ENCODE measurements around the gene BEND6.

BEND6 gene, protein sequence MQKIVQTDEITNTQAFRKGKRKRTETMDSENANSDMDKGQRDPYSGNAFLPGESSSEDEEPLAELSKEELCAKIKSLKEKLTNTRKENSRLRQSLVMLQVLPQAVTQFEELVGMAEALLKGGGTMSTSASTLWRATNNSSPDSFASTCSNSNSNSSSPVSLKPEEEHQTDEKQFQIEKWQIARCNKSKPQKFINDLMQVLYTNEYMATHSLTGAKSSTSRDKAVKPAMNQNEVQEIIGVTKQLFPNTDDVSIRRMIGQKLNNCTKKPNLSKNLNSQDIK

DNA sequence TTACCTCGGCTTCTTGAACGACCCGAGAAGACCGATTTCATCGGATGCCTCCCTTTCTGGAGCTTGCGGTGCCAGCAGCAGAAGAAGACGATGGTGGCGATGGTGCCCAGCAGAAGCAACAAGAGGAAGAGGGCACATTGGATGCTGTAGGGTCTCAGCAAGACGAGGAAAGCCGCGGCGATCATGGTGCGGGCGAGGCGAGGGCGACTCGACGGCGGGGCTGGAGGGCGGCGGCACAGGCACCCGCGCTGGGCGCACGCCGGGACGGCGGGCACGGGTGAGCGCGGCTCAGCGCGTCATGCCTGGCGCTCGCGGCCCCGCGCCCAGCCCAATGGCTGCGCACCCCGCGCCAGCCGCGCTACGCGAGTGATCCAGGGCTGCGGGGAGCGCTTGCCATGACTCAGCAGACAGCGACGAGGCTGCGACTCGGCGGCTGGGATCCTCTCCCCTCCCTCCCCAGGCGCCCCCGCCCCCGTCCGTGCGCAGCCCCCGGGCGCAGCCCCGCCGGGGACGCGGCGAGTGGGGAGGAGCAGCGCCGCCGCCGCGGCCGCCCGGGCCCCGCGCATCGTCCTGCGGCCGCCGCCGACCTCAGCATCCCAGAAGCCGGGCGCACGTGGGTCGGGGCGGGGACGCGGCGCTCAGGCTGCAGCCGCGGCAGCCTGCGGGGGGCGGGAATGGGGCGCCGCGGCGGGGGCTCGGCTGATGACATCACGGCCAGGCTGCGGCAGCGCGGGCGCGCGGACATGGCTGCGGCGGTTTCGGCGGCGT is at the start of gene BEND6:
BEND6 (plus strand) TSS at position 705 of the 768 bp plus-strand sequence. CDS start 26,704 bp downstream, outside the sequence.
- peaks cover 1% of the 10 kb centered on the region for H3K36me3 Mint-ChIP-seq (ENCODE audit: low read depth)
- H3K9me3 Mint-ChIP-seq, result no peaks in the 10 kb centered on the region
- H3K27ac Mint-ChIP-seq, result peak within 1 kb of the TSS; percentile 70
- H3K4me1 Mint-ChIP-seq (ENCODE audit: low read depth), result peaks cover 16% of the 10 kb centered on the region
- peaks cover 73% of the 10 kb centered on the region for H3K27me3 Mint-ChIP-seq (ENCODE audit: low read depth)
- H3K4me3 Mint-ChIP-seq, result peak within 1 kb of the TSS; percentile 93

DNA sequence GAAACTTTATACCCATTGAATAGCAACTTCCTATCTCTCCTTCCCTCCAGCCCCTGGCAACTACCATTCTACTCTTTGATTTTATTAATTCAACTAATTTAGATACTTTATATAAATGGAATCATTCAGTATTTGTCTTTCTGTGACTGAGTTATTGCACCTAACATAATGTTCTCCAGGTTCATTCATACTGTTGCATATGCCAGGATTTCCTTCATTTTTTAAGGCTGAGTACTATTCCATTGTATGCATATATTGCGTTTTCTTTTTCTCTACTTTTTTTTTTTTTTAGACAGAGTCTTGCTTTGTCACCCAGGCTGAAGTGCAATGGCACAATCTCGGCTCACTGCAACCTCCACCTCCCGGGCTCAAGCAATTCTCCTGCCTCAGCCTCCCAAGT is 49.5 kb upstream of the BEND6 start:
- Mint-ChIP-seq H3K27ac (no peak overlapping the region), H3K4me1 (ENCODE audit: low read depth) (no peaks in the 10 kb centered on the region), H3K9me3 (no peaks in the 10 kb centered on the region), H3K4me3 (no peak overlapping the region), H3K27me3 (ENCODE audit: low read depth) (peaks cover 38% of the 10 kb centered on the region), H3K36me3 (ENCODE audit: low read depth) (no peaks in the 10 kb centered on the region)

DNA sequence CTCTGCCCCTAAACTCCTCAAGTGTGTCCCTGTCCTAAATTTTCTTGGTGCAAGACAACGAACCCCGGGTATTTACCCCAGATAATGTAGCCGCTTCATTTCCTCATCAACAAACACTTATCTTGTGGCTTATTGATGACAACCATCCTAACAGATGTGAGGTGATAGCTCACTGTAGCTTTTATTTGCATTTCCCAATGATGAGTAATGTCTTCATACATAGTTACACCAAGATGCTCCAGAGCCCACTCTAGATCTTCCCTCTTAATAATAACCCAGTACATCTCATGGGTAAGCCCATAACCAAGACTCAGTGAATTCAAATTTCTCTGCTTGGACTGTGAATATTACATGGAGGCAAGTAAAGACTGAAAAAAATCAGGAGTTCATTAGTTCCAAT is 48.2 kb upstream of the BEND6 start:
- Mint-ChIP-seq H3K4me1 (ENCODE audit: low read depth) (no peaks in the 10 kb centered on the region), H3K4me3 (no peak overlapping the region), H3K9me3 (no peaks in the 10 kb centered on the region), H3K27ac (no peak overlapping the region), H3K36me3 (ENCODE audit: low read depth) (no peaks in the 10 kb centered on the region), H3K27me3 (ENCODE audit: low read depth) (peaks cover 37% of the 10 kb centered on the region)

DNA sequence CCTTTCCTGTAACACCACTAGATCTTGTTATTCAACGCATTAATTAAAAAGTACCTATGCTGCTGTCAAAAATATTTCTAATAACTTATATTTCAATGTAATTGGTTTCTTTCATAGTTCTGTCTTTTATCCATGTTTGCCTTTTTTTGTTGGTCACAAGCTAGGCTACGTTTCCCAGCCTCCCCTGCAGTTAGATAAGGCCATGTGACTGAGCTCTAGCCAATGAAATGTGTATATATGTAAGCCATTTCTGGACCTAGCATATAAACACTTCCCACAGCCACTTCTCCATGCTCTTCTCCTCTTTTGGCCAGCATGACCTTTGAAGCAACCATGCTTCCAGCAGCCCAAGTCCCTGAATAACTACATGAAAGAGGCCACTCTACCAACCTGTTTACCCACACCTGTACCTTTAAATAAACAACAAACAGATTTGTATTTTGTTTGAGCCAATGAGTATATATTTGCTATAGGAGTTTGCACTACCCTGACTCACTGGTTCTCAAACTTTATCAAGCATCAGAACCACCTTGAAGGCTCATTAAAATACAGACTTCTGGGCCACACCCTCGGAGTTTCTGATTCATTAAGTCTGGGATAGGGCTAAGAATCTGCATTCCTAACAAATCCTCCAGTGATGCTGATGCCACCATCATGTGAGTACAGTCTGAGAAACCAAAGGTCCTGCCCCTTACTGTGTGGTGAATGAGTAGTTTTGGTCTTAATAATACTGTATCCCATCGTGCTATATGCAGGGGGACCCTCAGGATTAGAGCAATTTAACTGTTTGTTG is 45.6 kb upstream of the BEND6 start:
- Mint-ChIP-seq H3K27me3 (ENCODE audit: low read depth) (peaks cover 39% of the 10 kb centered on the region), H3K36me3 (ENCODE audit: low read depth) (no peaks in the 10 kb centered on the region), H3K27ac (no peak overlapping the region), H3K4me3 (no peak overlapping the region), H3K4me1 (ENCODE audit: low read depth) (no peaks in the 10 kb centered on the region), H3K9me3 (no peaks in the 10 kb centered on the region)

DNA sequence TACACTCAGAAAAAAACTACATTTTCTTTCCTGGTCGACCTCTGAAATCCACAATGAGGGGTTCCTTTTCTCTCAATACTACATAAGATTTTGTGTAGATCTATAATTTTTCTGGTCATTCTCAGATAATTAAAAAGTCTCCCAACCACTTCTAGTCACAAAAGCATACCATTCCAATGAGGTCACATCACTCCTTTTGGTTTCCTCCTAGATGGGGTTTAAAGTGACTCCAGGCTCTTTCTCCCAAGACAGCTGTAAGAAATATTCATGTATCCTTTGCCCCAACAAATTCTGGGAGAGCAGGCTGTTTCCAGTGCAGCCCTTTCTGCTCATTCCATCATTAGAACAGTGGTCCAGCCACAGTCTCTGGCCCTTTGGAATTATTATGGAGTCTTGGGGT is 43.1 kb upstream of the BEND6 start:
- no peaks in the 10 kb centered on the region for H3K9me3 Mint-ChIP-seq
- H3K36me3 Mint-ChIP-seq (ENCODE audit: low read depth), result no peaks in the 10 kb centered on the region
- no peaks in the 10 kb centered on the region for H3K4me1 Mint-ChIP-seq (ENCODE audit: low read depth)
- H3K27ac Mint-ChIP-seq, result no peak overlapping the region
- peaks cover 18% of the 10 kb centered on the region for H3K27me3 Mint-ChIP-seq (ENCODE audit: low read depth)
- H3K4me3 Mint-ChIP-seq, result no peak overlapping the region

DNA sequence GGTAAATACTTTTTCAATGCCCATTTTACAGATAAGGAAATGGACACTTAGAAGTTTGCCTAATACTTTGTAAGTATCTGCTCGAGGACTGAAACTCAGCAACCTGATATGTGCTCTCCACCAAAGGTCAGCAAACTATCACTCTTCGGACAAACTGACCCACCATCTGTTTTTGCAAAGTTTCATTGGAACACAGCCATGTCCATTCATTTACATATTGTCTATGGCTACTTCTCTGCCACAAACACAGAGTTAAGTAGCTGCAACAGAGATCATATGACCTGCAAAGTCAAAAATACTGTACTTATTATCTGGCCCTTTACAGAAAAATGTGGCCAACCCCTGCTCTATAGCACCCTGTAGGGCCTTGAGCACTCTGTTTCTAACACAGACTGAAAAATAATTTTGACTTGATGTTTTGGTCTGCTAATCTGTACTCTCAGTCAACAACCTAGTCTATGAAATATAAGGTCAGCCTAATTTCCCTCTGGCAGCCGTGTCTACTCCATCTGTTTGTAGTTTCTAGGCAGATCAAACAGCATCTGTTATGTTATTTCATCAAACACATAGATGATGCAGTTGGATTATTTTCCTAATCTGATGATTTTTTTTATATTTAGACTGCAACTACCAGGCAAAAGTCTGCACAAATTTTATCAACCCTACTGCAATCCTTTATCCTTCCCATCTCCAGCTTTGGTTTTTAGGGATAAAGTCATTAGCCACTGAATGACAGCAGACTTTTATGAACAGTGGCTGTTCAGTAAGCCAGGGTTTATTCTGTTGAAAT is 41.4 kb upstream of the BEND6 start:
- H3K9me3 Mint-ChIP-seq, result no peaks in the 10 kb centered on the region
- peaks cover 18% of the 10 kb centered on the region for H3K27me3 Mint-ChIP-seq (ENCODE audit: low read depth)
- H3K36me3 Mint-ChIP-seq (ENCODE audit: low read depth), result no peaks in the 10 kb centered on the region

DNA sequence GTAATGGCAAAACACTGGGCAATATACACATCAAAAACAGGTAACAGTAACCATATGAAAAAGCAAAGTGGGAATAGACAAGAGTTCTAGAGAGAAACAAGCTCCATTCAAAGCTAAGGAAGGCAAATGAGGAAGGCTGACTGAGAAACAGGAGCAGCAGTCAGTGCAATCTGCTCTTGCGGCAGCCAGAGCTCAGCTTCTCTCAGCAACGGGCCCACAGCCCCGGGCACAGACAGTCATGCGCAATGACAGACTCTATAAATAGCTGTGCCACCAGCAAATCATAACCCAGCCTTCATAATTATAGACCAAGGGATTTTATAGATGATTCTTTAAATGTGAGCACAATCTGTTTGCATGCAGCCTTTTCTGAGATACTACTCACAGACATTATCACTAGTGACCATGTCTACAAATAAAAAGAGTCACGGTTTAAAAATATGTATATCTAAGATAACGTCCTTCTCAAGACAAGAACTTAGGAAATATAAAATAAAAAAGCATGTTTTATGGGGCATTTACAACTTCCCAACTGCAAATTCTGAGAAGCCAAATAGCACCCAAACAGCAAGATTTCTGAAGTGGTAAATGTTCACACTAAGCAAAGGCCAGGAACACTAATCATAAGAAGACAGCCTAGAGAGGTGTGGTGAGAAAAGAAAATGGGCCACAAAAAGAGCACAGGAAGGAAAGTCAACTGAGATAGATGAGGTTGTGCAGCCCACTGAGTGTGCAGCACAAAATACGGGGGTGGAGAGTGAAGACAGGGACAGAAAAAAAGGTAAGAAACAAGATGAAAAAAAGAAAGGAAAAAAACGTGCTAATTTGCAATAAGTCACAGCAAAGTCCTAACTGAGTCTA is 39.9 kb upstream of the BEND6 start:
- Mint-ChIP-seq H3K4me3 (no peak overlapping the region), H3K27me3 (ENCODE audit: low read depth) (peaks cover 21% of the 10 kb centered on the region), H3K9me3 (no peaks in the 10 kb centered on the region), H3K36me3 (ENCODE audit: low read depth) (no peaks in the 10 kb centered on the region), H3K4me1 (ENCODE audit: low read depth) (no peaks in the 10 kb centered on the region), H3K27ac (no peak overlapping the region)

More for the DNA sequence above, 41.4 kb upstream of the BEND6 start:
- Mint-ChIP-seq H3K4me1 (ENCODE audit: low read depth) (no peaks in the 10 kb centered on the region), H3K27ac (no peak overlapping the region), H3K4me3 (no peak overlapping the region)

DNA sequence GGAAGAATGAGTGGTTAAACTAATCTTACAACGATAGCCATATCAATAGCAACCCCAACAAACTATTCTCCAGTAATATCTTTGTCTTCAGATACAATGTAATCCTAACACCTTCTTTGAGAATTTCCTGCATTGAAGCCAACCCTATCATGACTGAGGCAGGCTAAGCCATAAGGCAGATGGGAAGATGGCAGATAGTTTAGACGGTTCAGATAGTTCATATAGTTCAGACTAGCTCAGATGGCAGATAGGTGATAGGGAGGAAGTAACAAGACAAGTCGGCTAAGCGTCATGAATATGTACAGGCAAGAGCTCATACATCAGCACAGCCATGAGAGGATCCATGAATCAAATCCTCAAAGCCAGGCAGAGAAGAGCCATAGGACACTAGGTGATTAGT is 39.1 kb upstream of the BEND6 start:
- no peaks in the 10 kb centered on the region for H3K36me3 Mint-ChIP-seq (ENCODE audit: low read depth)
- H3K27ac Mint-ChIP-seq, result no peak overlapping the region
- no peaks in the 10 kb centered on the region for H3K9me3 Mint-ChIP-seq
- H3K4me1 Mint-ChIP-seq (ENCODE audit: low read depth), result no peaks in the 10 kb centered on the region
- H3K4me3 Mint-ChIP-seq, result no peak overlapping the region
- peaks cover 21% of the 10 kb centered on the region for H3K27me3 Mint-ChIP-seq (ENCODE audit: low read depth)

DNA sequence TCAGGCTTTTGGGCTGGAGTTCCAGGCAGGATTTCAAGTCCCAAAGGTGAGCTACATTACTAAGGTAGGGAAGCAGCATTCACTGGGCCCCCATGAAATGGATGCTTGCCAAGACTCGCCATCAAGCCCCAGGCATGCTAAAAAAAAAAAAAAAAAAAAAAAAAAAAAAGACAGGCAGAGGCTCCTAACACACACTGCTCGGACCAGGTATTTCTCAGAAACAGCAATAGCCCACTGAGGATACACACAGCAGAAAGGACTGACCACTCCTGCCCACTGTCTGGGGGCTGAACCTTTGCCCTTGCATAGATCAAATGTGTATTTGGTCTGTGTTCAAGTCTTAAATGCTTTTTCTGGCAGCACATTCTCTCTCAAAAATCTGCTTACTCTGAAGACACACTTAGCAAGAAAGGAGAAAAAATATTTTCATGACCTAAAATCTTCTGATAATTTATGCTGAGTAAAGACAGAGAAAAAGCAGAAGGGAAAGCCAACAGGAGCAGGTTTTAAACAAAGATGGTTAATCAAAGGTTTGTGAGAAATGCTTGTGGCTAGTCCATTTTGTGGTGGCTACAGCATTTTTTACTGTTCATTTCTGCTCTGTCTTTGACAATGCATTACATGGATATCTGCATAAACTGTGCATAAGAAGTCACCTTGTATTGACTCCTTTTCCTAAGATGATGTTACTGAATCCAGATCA is 37.9 kb upstream of the BEND6 start:
- H3K4me1 Mint-ChIP-seq (ENCODE audit: low read depth), result no peaks in the 10 kb centered on the region

DNA sequence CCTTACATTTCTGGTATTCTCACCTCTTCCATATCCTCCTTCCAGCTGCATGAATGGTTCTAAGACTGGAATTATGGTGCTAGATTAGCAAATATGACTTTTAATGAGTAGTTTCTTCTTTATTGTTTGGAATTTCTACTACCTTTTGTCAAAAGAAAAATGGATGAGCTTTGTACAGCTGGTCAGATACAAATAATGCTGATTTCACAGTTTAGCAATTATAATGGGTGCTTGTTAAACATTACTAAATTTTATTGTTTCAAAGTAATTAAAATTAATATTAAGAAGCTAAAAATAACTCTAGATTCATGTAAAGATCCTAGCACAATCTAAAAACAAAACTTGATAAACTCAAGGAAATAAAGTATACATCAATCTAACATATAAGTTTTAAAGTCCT is 32.3 kb upstream of the BEND6 start:
- Mint-ChIP-seq H3K9me3 (no peaks in the 10 kb centered on the region), H3K4me3 (no peak overlapping the region), H3K36me3 (ENCODE audit: low read depth) (no peaks in the 10 kb centered on the region), H3K27me3 (ENCODE audit: low read depth) (peaks cover 34% of the 10 kb centered on the region), H3K4me1 (ENCODE audit: low read depth) (no peaks in the 10 kb centered on the region), H3K27ac (no peak overlapping the region)

More for the DNA sequence above, 37.9 kb upstream of the BEND6 start:
- Mint-ChIP-seq H3K9me3 (no peaks in the 10 kb centered on the region), H3K27ac (no peak overlapping the region), H3K4me3 (no peak overlapping the region), H3K27me3 (ENCODE audit: low read depth) (peaks cover 25% of the 10 kb centered on the region), H3K36me3 (ENCODE audit: low read depth) (no peaks in the 10 kb centered on the region)

DNA sequence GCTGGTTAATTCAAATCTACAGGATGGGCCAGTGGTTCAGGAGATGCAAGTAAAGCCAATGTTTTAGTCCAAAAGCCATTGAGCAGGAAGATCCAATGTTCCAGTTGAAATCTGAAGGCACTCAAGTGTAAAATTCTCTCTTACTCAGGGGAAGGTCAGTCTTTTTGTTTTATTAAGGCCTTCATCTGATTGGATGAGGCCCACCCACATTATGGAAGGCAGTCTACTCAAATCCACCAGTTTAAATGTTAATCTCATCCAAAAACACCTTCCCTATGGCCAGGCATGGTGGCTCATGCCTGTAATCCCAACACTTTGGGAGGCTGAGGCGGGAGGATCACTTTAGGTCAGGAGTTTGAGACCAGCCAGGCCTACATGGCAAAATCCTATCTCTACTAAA is 31.3 kb upstream of the BEND6 start:
- no peaks in the 10 kb centered on the region for H3K4me1 Mint-ChIP-seq (ENCODE audit: low read depth)
- peaks cover 43% of the 10 kb centered on the region for H3K27me3 Mint-ChIP-seq (ENCODE audit: low read depth)
- H3K9me3 Mint-ChIP-seq, result no peaks in the 10 kb centered on the region
- no peak overlapping the region for H3K4me3 Mint-ChIP-seq
- H3K36me3 Mint-ChIP-seq (ENCODE audit: low read depth), result no peaks in the 10 kb centered on the region
- H3K27ac Mint-ChIP-seq, result no peak overlapping the region

DNA sequence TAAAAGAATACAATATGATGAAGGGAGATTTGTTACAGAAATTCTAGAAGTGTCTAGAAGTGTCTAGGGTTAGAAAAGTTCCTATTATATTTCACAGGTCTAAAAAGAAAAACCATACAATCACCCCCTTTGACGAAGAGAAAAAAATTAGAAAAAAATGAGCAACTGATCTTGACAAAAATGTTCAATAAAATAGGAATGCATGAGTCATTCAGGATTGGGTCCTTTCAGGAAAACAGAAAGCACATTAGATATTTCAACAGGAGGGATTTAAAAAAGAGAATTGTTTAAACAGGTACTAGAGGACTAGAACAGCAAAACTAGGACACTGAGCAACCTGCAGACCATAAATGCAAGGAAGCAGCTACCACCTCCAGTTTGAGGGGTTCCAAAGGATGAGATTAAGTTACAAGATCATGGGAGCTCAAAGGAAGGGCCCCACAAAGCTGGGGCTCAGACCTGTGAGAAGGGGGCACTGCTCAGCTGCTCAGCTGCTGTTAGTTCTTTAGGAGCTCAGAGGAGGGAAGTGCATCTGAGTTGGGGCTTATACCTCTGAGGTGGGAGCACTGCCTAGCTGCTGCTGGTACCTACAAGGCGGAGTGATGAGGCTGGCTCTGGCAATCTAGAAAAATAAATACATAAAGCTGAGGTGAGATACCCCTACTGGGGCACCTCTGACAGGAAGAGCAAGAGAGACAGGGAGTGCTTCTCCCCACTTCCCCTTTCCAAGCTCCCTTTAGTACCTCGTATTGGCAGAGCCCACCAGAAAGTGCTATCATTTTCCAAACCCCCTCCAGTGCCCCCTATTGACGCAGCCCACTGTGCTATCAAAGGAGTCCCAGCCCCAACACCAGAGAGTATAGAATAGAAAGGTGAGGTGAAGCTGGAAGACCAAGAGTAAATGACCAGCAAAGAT is 27.1 kb upstream of the BEND6 start:
- Mint-ChIP-seq H3K36me3 (ENCODE audit: low read depth) (no peaks in the 10 kb centered on the region), H3K27me3 (ENCODE audit: low read depth) (peaks cover 34% of the 10 kb centered on the region), H3K4me1 (ENCODE audit: low read depth) (no peaks in the 10 kb centered on the region), H3K27ac (no peak overlapping the region), H3K4me3 (no peak overlapping the region), H3K9me3 (no peaks in the 10 kb centered on the region)
